NOMO-1 (cell line): ENCODE measurements around the gene RPUSD1.
"Not testable (repeated sequence)": the region's sequence is repeated elsewhere in the genome, so short reads cannot be mapped to it uniquely, and the experiment has no call there.

Experiments used
- DNase-seq, 2 experiments: peaks; one replicate each; lab custom pipeline; 2025; ENCODE audit not compliant: unreplicated experiment in 2 of 2; lab: John Stamatoyannopoulos, UW

RPUSD1 gene

DNA sequence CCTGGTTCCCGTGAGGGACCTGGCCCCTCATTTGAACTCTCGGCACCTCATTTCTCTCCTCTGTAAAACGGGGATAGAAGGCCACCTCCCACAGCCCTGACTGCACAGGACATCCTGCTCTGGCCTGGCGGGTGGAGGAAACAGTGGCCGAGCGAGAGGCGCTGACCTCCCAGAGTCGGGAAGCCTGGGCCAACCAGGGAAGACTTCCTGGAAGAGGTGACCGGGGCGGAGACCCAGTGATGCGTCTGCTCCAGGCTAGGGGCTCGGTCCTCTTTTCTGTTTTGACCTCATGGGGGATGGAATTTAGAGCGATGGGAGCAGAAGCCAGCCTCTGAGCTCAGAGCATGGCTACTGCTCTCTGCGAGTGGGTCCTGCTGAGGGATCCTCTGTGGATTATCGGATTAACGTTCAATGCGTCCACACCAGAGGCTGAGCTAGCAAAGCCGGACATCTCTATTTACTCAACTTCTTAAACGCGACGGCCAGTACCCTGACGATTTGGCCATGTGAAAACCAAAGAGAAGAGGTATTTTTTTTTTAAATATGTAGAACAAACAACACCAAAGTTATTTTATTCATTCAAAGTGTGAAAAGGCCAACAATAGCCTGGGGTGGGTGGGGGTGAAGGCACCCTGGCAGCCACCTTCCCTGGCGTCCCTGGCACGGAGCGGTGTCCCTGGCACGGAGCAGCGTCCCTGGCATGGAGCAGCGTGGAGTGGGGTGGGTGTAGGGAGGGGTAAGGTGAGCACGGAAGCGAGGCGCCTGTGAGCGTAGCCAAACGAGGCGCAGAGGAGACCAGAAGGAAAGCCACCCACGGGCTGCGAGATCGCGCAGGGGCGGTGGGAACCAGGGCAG lies 36.8 kb downstream of the RPUSD1 start:
- DNase-seq: no peak

GRCh38 chr16:750485-750884 lies 37.7 kb downstream of the RPUSD1 start:
- no peak for DNase-seq

GRCh38 chr16:749010-749409 lies 39.2 kb downstream of the RPUSD1 start:
- DNase-seq: no peak

DNA sequence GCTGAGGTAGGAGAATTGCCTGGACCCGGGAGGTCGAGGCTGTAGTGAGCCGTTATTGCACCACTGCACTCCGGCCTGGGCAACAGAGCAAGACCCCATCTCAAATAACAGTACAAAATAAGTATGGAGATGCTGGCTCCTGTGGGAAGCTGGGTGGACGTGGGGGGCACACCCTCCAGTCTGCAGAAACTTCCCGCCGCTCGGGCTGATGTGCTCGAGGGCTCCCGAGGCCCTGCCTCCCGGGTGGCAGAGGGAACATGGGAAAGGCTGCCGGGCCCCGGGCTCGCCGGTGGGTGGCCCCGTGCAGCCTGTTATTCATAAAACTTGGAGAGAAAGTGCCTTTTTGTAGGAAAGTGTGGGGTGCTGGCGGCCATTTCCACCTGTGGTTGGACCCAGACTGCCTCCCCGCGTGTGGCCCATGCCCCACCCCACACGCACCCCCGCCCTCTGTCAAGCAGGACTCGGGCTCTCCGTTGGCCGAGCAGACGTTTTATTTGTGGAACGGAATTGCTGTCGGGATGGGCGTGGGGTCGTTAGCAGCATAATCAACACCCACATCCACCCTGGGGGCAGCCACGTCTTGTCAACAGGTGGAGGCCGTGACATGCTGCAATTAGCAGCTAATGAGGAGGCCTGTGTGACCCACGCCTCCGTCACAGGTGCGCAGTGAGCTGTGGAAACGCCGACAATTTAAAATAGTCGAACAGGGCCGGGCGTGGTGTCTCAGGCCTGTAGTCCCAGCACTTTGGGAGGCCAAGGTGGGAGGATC lies 40.0 kb downstream of the RPUSD1 start:
- no peak for DNase-seq

DNA sequence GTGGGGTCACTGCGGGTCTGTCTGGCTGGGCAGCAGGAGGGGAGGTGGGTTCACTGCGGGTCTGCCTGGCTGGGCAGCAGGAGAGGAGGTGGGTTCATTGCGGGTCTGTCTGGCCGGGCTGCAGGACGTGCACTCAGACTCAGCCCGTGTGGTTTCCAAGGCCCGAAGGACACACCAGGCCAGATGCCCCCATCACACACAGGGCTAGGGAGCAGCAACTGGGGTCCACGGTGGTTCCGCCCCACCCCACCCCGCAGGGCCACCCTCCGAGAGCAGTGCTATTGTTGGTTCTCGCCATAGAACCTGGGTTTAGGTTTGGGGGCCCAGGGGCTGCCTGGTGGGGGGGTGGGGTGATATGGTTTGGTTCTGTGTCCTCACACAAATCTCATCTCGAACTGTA lies 41.5 kb downstream of the RPUSD1 start:
- no peak for DNase-seq

- no peak for DNase-seq
These were observed 42.4 kb downstream of the RPUSD1 start for GRCh38 chr16:745739-746138.

- no peak for DNase-seq
These were observed 44.2 kb downstream of the RPUSD1 start for GRCh38 chr16:743794-744500.

DNA sequence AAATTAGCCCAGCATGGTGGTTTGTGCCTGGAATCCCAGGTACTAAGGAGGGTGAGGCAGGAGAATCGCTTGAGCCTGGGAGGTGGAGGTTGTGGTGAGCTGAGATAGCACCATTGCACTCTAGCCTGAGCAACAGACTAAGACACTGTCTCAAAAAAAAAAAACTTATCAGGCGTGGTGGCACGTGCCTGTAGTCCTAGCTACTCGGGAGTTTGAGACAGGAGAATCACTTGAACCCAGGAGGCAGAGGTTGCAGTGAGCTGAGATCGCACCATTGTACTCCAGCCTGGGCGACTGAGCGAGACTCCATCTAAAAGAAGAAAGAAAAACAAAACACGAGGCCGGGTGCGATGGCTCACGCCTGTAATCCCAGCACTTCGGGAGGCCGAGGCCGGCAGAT lies 45.3 kb downstream of the RPUSD1 start:
- DNase-seq: not testable (repeated sequence)

DNA sequence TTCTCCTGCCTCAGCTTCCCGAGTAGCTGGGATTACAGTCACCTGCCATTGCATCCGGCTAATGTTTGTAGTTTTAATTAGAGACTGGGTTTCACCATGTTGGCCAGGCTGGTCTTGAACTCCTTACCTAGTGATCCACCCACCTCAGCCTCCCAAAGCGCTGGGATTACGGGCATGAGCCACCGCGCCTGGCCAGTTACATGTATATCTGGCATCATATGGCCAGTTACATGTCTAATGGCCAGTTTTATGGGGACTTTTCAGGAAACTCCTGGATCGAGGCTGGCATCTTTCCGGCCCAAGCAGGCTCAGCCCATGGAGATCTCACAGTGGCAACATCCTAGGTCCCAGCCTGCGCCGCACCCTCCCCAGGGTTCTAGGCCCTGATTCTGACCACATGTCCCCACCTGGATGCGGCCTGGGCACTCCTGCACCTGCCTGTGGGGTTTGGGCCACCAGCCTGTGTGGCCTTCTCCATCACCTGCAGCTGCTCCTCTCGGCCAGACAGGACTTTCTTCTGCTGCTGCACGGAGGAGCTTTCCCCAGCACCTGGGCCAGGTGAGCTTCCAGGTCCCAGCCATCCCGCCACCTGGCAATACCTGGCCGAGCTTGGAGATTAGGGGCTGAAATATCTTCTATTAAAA lies 46.1 kb downstream of the RPUSD1 start:
- no peak for DNase-seq

DNA sequence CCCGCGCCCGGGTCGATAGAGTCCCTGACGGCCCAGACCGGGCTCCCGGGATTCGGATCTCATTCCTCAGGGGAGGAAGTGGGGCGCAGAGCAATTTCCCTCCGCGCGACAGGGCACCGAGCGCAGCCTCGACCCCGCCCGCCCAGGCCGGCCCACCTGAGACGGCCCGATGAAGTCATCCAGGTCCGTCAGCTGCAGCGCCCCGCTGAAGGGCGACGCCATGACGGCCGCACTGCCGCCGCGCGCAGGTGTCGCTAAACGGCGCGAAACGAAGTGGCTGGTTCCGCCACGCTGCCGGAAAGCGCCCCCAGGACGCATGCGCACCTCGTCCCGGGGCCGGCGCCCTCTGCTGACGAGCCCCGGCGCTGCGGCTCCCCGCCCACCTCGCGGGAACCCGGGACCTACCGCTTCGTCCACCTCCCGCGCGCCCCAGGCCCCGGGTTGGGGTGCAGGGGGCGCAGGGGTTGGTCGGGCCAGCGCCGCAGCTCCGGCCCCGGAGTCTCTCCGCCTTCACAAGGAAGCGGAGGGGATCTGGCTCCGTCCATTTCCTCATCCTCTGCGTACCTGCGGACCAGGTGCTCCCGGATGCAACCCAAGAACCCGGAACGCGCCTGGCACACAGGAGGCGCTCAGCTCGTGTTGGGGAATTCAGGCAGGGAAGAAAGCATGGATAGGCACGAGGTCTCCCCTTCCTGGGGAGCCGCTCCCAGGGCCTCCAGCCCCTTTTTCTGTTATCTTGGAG lies 47.2 kb downstream of the RPUSD1 start, which contains the start of gene CIAO3:
TSS of gene CIAO3 (minus strand) at position 234 of the 742 bp plus-strand sequence. CDS start at position 222, 12 bp downstream.
- DNase-seq: peak; percentile 74 to 82

- DNase-seq: no peak
These were observed 47.8 kb downstream of the RPUSD1 start for GRCh38 chr16:740459-740763.

DNA sequence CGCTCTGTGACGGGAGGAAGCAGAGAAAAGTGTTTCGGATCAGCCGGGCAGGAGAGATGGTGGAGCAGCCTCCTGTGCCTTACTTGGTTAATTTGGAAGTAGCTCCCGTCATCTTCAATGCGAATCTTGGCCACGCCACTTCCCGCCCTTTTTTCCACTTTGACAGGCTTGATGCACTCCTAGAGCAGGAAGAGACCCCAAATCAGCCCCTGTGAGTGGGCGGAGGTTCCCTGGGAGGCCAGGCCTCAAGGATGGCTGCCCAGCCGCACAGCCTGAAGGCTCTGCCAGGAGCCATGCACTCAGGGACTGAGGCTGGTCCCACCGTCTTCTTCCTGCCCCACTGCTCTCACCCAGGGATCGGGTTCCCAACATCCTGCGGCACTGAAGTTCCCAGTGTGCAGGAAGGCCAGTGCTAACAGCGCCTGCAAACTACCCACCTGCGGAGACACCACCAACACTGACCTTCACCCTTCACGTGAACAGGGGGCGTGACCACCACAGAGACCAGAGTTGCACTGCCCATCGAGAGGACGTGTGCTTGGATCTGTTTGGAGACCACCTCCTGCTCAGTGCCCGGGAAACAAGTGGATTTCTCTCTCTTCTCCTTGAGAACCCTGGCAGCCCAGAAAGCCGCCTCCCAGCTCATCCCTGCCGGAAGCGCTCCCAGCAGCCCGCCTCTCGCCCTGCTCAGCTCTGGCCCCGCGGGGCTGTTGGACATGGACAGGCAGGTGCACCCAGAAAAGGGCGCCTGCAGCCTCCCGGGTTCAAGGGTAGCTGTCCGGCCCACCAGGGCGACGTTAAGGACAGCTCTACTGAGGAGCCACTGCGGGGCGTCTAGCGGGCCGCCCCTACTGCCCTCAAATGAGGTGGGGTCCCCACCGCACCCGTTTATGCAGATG lies 48.4 kb downstream of the RPUSD1 start:
- no peak for DNase-seq

GRCh38 chr16:736936-737481 lies 51.2 kb downstream of the RPUSD1 start:
- DNase-seq: no peak

DNA sequence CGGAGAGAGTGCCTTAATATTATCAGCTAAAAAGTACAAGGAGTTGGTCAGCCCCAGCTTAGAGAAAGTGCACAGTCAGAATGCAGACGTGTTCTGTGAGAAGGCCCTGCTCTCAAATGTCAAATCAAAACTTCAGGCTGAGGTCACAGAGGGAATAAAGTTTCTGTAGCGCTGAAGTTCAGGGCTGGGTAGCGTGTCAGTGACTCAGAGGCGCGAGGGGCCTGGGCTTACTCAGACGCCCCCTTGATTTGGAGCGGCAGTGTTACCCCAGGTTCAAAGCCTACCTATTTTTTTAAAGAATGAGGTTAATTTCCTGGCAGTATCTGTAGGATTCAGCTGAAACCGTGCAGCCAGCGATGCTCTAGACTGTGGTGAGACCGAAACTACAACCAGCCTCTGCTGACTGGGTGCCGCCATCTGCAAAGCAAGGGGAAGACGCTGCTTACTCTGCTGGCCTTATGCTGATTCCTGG lies 52.2 kb downstream of the RPUSD1 start:
- no peak for DNase-seq

DNA sequence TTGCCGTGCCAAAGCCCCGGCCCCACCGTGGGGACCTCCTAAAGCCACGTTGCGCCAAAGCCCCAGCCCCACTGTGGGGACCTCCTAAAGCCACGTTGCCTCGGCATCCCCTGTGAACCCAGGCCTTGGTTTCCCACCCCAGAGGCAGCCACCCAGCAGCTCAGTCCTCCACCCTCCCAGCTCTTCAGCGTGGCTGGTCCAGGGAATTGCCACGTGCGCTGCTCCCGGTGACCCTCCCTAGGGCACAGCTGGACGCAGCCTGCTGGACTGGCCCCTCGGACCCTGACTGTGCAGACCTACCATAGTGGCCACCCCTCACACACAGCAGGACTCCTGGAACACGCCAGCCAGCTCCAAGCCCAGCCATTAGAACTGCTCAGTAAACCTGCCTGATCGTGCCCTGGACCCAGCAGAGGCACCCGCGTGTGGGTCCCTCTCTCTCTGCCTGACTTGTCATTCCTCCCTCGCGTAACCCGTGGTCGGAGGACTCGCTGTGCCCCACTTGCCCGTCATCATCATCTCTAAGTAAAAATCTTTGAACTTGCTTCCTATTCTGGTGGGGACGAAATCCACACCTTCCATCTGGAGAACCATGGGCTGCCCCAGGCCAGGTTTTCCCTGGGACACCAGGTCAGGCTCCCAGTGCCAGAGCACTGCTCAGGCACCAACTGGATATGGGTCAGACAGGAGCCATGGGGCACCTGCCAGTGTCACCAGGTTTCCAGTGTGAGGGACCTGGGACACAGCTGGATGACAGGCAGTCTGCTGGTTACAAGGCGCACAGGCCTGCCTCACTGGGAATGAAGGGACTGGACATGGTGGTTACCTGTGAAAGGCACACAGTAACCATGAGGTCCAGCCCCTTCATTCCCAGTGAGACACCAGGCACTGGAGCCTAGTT lies 53.0 kb downstream of the RPUSD1 start:
- no peak for DNase-seq
